Panc1 (cell line): ENCODE measurements around the gene ONECUT3.

ENCODE experiments used
- CTCF ChIP-seq: fragments of 450-650 bp; IDR thresholded peaks from 2 replicates; pipeline ENCODE4 v1.5.1; 2017; ENCODE audit warnings: mild to moderate bottlenecking
- POLR2AphosphoS5 ChIP-seq: IDR thresholded peaks from 2 replicates; pipeline ENCODE4 v1.6.1; 2012; ENCODE audit warnings: mild to moderate bottlenecking, low read depth, low read length, moderate library complexity
- TCF7L2 ChIP-seq: IDR thresholded peaks from 2 replicates; pipeline ENCODE4 v1.6.1; 2011; ENCODE audit warnings: mild to moderate bottlenecking, low read depth, low read length, inconsistent platforms
- TF ChIP-seq, protein P1 (sequence below), 2 experiments: IDR thresholded peaks; 2 replicates each; pipeline ENCODE4 v1.6.1; 2011 to 2012; ENCODE audit warnings: low read depth in 2 of 2, control low read depth in 1 of 2, low read length in 1 of 2, mild to moderate bottlenecking in 1 of 2, moderate library complexity in 1 of 2; ENCODE audit not compliant: insufficient read depth in 1 of 2

DNA sequence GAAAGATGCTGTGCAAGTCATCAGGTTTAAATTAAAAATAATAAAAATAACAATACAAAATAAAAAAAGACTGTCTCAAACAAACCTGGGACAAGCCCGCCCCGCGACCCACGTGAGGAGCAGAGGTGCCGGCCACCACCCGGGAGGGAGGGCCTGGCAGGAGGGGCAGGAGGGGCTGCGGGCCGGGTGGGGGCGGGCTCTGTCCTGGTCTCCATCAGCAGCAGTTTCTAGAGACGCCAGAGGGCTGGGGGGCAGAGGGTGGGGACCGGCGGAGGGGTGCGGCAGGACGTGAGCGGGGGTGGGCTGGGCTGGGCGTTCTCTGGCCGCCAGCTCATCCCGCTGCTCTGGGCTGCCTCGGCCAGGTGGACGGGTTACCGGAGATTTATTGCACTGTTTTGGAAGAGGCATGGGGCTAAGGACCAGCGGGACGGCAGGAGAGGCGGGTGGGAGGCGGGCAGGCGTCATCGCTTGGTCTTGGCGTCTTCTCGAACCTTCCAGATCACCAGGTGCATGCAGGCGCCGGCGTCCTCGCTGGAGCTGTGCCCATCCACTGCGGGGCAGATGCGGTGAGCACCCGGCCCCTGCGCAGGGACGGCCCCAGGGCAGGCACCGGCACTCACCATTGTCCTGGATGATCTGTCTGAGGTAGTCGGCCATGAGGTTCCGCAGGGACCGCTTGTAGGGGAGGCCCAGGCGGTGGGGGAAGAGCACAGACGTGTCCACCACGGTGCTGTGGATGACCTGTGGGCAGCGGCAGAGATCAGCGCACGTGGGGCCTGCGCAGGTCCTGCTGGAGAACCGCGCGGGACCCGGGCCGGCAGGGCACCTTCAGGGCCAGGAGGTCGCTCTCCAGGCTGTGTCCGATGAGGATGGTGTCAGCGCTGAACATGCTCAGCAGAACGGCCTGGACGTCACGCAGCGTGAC, 62.6 kb downstream of the ONECUT3 start:
- TF ChIP-seq CTCF (no peak), POLR2AphosphoS5 (no peak), TCF7L2 (no peak)
- TF ChIP-seq, protein P1, sequence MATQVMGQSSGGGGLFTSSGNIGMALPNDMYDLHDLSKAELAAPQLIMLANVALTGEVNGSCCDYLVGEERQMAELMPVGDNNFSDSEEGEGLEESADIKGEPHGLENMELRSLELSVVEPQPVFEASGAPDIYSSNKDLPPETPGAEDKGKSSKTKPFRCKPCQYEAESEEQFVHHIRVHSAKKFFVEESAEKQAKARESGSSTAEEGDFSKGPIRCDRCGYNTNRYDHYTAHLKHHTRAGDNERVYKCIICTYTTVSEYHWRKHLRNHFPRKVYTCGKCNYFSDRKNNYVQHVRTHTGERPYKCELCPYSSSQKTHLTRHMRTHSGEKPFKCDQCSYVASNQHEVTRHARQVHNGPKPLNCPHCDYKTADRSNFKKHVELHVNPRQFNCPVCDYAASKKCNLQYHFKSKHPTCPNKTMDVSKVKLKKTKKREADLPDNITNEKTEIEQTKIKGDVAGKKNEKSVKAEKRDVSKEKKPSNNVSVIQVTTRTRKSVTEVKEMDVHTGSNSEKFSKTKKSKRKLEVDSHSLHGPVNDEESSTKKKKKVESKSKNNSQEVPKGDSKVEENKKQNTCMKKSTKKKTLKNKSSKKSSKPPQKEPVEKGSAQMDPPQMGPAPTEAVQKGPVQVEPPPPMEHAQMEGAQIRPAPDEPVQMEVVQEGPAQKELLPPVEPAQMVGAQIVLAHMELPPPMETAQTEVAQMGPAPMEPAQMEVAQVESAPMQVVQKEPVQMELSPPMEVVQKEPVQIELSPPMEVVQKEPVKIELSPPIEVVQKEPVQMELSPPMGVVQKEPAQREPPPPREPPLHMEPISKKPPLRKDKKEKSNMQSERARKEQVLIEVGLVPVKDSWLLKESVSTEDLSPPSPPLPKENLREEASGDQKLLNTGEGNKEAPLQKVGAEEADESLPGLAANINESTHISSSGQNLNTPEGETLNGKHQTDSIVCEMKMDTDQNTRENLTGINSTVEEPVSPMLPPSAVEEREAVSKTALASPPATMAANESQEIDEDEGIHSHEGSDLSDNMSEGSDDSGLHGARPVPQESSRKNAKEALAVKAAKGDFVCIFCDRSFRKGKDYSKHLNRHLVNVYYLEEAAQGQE (IDR thresholded peaks at IDR 0.05; ENCODE audit: insufficient read depth in 1 of 2, low read depth in 2 of 2, low read length in 1 of 2), result no peak
